SK-N-MC (cell line): ENCODE data around the gene NDUFAB1.

Source experiments
- EZH2 ChIP-seq: fragments of 200-600 bp; sonication (generic); IDR thresholded peaks from one replicate; pipeline ENCODE4 v1.6.1; 2017; ENCODE audit warnings: antibody characterized with exemption
- FOXP2 ChIP-seq: optimal IDR thresholded peaks from 2 replicates; pipeline ENCODE3; 2011; ENCODE audit warnings: mild to moderate bottlenecking, moderate library complexity; ENCODE audit not compliant: insufficient read depth; ENCODE audit errors: extremely low read length, control extremely low read depth
- POLR2AphosphoS5 ChIP-seq: IDR thresholded peaks from 2 replicates; pipeline ENCODE4 v1.6.1; 2012; ENCODE audit warnings: mild to moderate bottlenecking, low read depth, low read length, borderline replicate concordance

DNA sequence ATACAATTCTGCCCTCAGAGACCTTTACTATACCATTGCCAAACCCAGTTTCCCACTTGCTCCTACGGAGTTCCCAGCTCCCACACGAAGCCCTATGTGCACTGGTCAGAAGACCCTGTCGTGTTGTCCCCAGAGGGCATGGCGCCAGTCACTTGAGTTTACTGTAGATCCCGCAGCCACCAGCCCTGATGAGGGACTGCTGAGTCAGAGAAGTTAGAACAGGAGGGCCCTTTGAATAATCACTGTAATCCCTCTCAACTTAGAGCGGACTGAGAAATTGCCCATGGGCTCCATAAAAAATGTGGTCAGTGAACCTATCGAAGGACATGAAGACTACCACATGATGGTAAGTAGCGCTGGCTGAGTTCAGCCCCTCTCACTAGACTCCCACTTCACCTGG, 29.4 kb downstream of the NDUFAB1 start:
- no peak for TF ChIP-seq EZH2
- TF ChIP-seq POLR2AphosphoS5 = no peak
- no peak for TF ChIP-seq FOXP2
